OCI-LY7 (cell line): Measurements from ENCODE around the gene HCFC1R1. TPM values are rescaled to one million over a fixed set of nuclear protein-coding genes. Genes with fewer than 3 reads are reported as not detected.

Experiments
- BruUV-seq: library from RNA; stranded (reverse); fragments of 400-500 nt; replicated peaks from 2 replicates; lab custom pipeline; 2021; lab: Mats Ljungman, UMichigan
- CTCF ChIA-PET: fragments of 300-600 bp; sonication (Branson Sonifier 250); formaldehyde crosslinking; loops from one replicate; lab custom pipeline; 2022; ENCODE audit warnings: antibody characterized with exemption; ENCODE audit not compliant: unreplicated experiment; lab: Charles Lee
- POLR2A ChIA-PET: fragments of 300-600 bp; sonication (Branson Sonifier 250); formaldehyde crosslinking; loops from one replicate; lab custom pipeline; 2022; ENCODE audit warnings: antibody characterized with exemption; lab: Charles Lee
- DNase-seq: peaks from one replicate; pipeline ENCODE4 v3.0.0-alpha.2; 2015; ENCODE audit warnings: low spot score
- H2AFZ ChIP-seq: fragments of 200-600 bp; sonication (generic), shearing (Covaris generic); 2 replicates; pipeline ENCODE4 v1.6.1; 2014; ENCODE audit warnings: mild to moderate bottlenecking, antibody characterized with exemption, low read length, moderate library complexity
- H3K27ac ChIP-seq: fragments of 200-600 bp; sonication (generic); 2 replicates; pipeline ENCODE4 v1.5.1; 2014; ENCODE audit warnings: mixed run types, low read depth, mild to moderate bottlenecking, moderate library complexity, low read length, inconsistent platforms; ENCODE audit not compliant: poor library complexity, severe bottlenecking
- H3K36me3 ChIP-seq: fragments of 200-600 bp; sonication (generic); 2 replicates; pipeline ENCODE4 v1.6.1; 2014; ENCODE audit warnings: mild to moderate bottlenecking, antibody characterized with exemption, low read length, moderate library complexity, mixed read lengths; ENCODE audit not compliant: insufficient read depth
- H3K4me1 ChIP-seq: fragments of 200-600 bp; sonication (generic); 2 replicates; pipeline ENCODE4 v1.5.1; 2014; ENCODE audit warnings: mild to moderate bottlenecking, low read length; ENCODE audit not compliant: insufficient read depth, poor library complexity, severe bottlenecking
- H3K4me2 ChIP-seq: fragments of 200-600 bp; sonication (generic); 2 replicates; pipeline ENCODE4 v1.6.1; 2014; ENCODE audit warnings: mild to moderate bottlenecking, low read length
- H3K4me3 ChIP-seq: fragments of 200-600 bp; sonication (generic); 2 replicates; pipeline ENCODE4 v1.5.1; 2014; ENCODE audit warnings: mild to moderate bottlenecking, low read depth, low read length; ENCODE audit not compliant: poor library complexity, severe bottlenecking
- H3K79me2 ChIP-seq: fragments of 200-600 bp; sonication (generic); 2 replicates; pipeline ENCODE4 v1.6.1; 2016; ENCODE audit warnings: low read depth, mild to moderate bottlenecking, low read length, moderate library complexity, mixed read lengths; ENCODE audit not compliant: insufficient read depth
- H3K9me2 ChIP-seq: fragments of 200-600 bp; sonication (generic); 2 replicates; pipeline ENCODE4 v1.6.1; 2016; ENCODE audit warnings: mild to moderate bottlenecking, low read length, mixed read lengths; ENCODE audit not compliant: insufficient read depth
- H3K9me3 ChIP-seq: fragments of 200-600 bp; sonication (generic); 2 replicates; pipeline ENCODE4 v1.6.1; 2014; ENCODE audit warnings: mild to moderate bottlenecking, mixed run types, low read length, mixed read lengths
- H4K20me1 ChIP-seq: fragments of 200-600 bp; sonication (generic); 2 replicates; pipeline ENCODE4 v1.6.1; 2014; ENCODE audit warnings: mild to moderate bottlenecking, antibody characterized with exemption, low read length, moderate library complexity, mixed read lengths; ENCODE audit not compliant: insufficient read depth
- EZH2phosphoT487 ChIP-seq: fragments of 200-600 bp; sonication (generic); IDR thresholded peaks from 2 replicates; pipeline ENCODE4 v1.6.1; 2018; ENCODE audit warnings: low read depth, borderline replicate concordance, mild to moderate bottlenecking, mixed run types, antibody characterized with exemption, low read length, moderate library complexity, mixed read lengths
- intact Hi-C: fragments of 100-400 bp; cut with micrococcal nuclease; formaldehyde crosslinking; loops from one replicate; pipeline ENCODE4 v1.10.0; 2022; ENCODE audit not compliant: unreplicated experiment
- total RNA-seq, 2 experiments: library from RNA; depleted of rRNA in 1 of 2; stranded (reverse); fragments of >200 nt in 1 of 2; shearing (Covaris generic) in 1 of 2; gene quantifications; 2 replicates each; pipeline ENCODE4 v1.2.3, GENCODE V29; 2014 to 2022
- TF ChIP-seq, protein P1 (sequence below): fragments of 200-600 bp; sonication (generic); conservative IDR thresholded peaks from 2 replicates; pipeline ENCODE4 v1.5.1; 2014; ENCODE audit warnings: mild to moderate bottlenecking, antibody characterized with exemption, low read length, moderate library complexity, mixed read lengths

The HCFC1R1 gene
- total RNA-seq, 2 experiments from 2014 or later, result 29.1 to 39.4 TPM

DNA sequence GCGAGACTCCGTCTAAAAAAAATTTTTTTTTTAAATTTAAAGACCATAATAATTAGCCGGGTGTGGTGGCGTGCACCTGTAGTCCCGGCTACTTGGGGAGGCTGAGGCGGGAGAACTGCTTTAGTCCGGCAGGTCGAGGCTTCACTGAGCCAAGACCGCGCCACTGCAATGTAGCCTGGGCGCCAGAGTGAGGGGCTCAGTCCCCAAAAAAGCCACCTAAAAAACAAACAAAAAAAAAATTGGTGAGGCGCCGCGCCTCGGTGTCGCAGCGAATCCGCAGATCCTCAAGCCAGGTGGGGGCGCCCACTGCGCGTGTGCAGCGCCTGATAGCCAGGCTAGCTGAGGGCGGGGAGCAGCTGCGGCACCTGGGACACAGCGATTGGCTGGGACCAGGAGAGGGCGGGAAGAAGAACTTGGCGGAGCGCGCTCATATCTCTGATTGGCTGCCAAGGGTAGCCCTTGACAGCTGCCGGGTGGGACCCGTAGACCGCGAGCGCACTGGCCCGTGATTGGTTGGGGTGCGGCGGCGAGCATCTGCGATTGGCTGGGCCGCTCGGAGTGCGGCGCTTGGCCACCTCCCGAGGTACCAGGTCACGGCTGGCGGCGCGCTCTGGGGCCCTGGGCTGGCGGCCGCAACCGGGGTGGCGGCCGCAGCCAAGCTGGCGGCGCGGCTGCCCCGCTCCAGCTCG lies 20.0 kb downstream of the HCFC1R1 start:
- Histone ChIP-seq H3K4me3 (peak overlapping the region; percentile 15), H4K20me1 (no peaks in the 10 kb centered on the region), H3K4me2 (peak overlapping the region; percentile 3; the same call in 1 of the 2 replicates), H3K9me3 (no peaks in the 10 kb centered on the region), H3K9me2 (no peaks in the 10 kb centered on the region), H3K79me2 (no peaks in the 10 kb centered on the region), H3K27ac (no peak overlapping the region), H3K4me1 (peaks cover 23% of the 10 kb centered on the region), H2AFZ (no peak overlapping the region), H3K36me3 (no peaks in the 10 kb centered on the region)
- no TSS peak for BruUV-seq
- ChIA-PET CTCF (interaction anchor here (0.6 to 1.5 kb wide), 5 partner anchors 21 to 84 kb away, joined by 3 to 5 read pairs (median 3); partner anchors contain the start of gene PKMYT1), POLR2A (interaction anchor here (1.1 to 1.3 kb wide), 2 partner anchors 24 to 45 kb away, joined by 4 to 6 read pairs; no protein-coding TSS in a partner anchor)
- intact Hi-C loops, result loop anchor here (1.0 to 2.0 kb wide), 4 partner anchors 17 to 55 kb away; partner anchors contain the start of genes PAQR4 and TNFRSF12A
- peak; percentile 99 for DNase-seq
- no peak for TF ChIP-seq EZH2phosphoT487
- TF ChIP-seq, protein P1, sequence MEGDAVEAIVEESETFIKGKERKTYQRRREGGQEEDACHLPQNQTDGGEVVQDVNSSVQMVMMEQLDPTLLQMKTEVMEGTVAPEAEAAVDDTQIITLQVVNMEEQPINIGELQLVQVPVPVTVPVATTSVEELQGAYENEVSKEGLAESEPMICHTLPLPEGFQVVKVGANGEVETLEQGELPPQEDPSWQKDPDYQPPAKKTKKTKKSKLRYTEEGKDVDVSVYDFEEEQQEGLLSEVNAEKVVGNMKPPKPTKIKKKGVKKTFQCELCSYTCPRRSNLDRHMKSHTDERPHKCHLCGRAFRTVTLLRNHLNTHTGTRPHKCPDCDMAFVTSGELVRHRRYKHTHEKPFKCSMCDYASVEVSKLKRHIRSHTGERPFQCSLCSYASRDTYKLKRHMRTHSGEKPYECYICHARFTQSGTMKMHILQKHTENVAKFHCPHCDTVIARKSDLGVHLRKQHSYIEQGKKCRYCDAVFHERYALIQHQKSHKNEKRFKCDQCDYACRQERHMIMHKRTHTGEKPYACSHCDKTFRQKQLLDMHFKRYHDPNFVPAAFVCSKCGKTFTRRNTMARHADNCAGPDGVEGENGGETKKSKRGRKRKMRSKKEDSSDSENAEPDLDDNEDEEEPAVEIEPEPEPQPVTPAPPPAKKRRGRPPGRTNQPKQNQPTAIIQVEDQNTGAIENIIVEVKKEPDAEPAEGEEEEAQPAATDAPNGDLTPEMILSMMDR, result peak; percentile 82

GRCh38 chr16:3001316-3001715 lies 22.4 kb downstream of the HCFC1R1 start:
- Histone ChIP-seq H3K79me2 (no peaks in the 10 kb centered on the region), H4K20me1 (no peaks in the 10 kb centered on the region), H3K4me1 (peaks cover 4% of the 10 kb centered on the region), H3K36me3 (no peaks in the 10 kb centered on the region), H2AFZ (no peak overlapping the region), H3K9me3 (no peaks in the 10 kb centered on the region), H3K27ac (no peak overlapping the region), H3K9me2 (no peaks in the 10 kb centered on the region), H3K4me2 (no peak overlapping the region), H3K4me3 (no peak overlapping the region)
- CTCF ChIA-PET, result no interaction called here
- no TSS peak for BruUV-seq
- intact Hi-C loops, result no loop called here
- TF ChIP-seq EZH2phosphoT487, result no peak
- TF ChIP-seq, protein P1, result no peak
- POLR2A ChIA-PET, result no interaction called here
- no peak for DNase-seq

- Histone ChIP-seq H2AFZ (no peak overlapping the region), H3K4me2 (no peak overlapping the region), H3K9me3 (no peaks in the 10 kb centered on the region), H3K27ac (no peak overlapping the region), H3K4me3 (no peak overlapping the region), H3K4me1 (peaks cover 4% of the 10 kb centered on the region), H3K9me2 (no peaks in the 10 kb centered on the region), H3K36me3 (no peaks in the 10 kb centered on the region), H4K20me1 (no peaks in the 10 kb centered on the region), H3K79me2 (no peaks in the 10 kb centered on the region)
- intact Hi-C loops, result no loop called here
- no TSS peak for BruUV-seq
- TF ChIP-seq EZH2phosphoT487, result no peak
- TF ChIP-seq, protein P1, result no peak
- ChIA-PET CTCF (no interaction called here), POLR2A (no interaction called here)
- no peak for DNase-seq
Observed at GRCh38 chr16:3000540-3000939, 23.2 kb downstream of the HCFC1R1 start.
